CD4-positive, alpha-beta memory T cell (primary cell): ENCODE data around the gene CREG1. TPM values are rescaled to one million over a fixed set of nuclear protein-coding genes. Genes with fewer than 3 reads are reported as not detected.

ENCODE experiments used
- CTCF ChIA-PET: fragments of 350-600 bp; sonication (Branson Sonifier 250); formaldehyde crosslinking; loops from one replicate; lab custom pipeline; 2021; ENCODE audit warnings: inconsistent platforms; ENCODE audit not compliant: partially characterized antibody; lab: Charles Lee
- POLR2A ChIA-PET: fragments of 350-600 bp; sonication (Branson Sonifier 250); formaldehyde crosslinking; loops from one replicate; lab custom pipeline; 2021; ENCODE audit not compliant: partially characterized antibody; lab: Charles Lee
- DNase-seq, 5 donors: peaks; one replicate each; pipeline versions ENCODE4 v3.0.0 to v3.0.0-alpha.2; 2020 to 2022; ENCODE audit warnings: mixed read lengths in 1 of 5
- H3K27ac ChIP-seq: one replicate; pipeline ENCODE4 v1.7.0; 2013; ENCODE audit warnings: low read depth, low read length
- H3K27me3 ChIP-seq: 2 replicates; pipeline ENCODE4 v1.7.0; 2013; ENCODE audit warnings: mild to moderate bottlenecking, low read length, moderate library complexity; ENCODE audit not compliant: insufficient read depth
- H3K36me3 ChIP-seq: 2 replicates; pipeline ENCODE4 v1.7.0; 2013; ENCODE audit warnings: mild to moderate bottlenecking, low read length, moderate library complexity; ENCODE audit not compliant: insufficient read depth
- H3K4me1 ChIP-seq: 2 replicates; pipeline ENCODE4 v1.7.0; 2013; ENCODE audit warnings: mild to moderate bottlenecking, low read length, moderate library complexity; ENCODE audit not compliant: insufficient read depth
- H3K4me3 ChIP-seq, 2 donors: one replicate each; pipeline ENCODE4 v1.7.0; 2013; ENCODE audit warnings: low read length in 2 of 2, mild to moderate bottlenecking in 1 of 2
- H3K9me3 ChIP-seq, 2 donors: one replicate each; pipeline ENCODE4 v1.7.0; 2013; ENCODE audit warnings: low read length in 2 of 2, control low read depth in 1 of 2; ENCODE audit not compliant: control insufficient read depth in 1 of 2
- H3K27ac Mint-ChIP-seq, 7 donors: one replicate each; pipeline ENCODE4 v1.8.0; 2020 to 2021; ENCODE audit warnings: mixed read lengths in 7 of 7, mild to moderate bottlenecking in 6 of 7, inconsistent platforms in 3 of 7, moderate library complexity in 3 of 7
- H3K27me3 Mint-ChIP-seq, 2 donors: one replicate each; pipeline ENCODE4 v1.8.0; 2020 to 2021; ENCODE audit warnings: mixed read lengths in 2 of 2
- H3K36me3 Mint-ChIP-seq, 2 donors: one replicate each; pipeline ENCODE4 v1.8.0; 2020 to 2021; ENCODE audit warnings: mixed read lengths in 2 of 2, inconsistent platforms in 1 of 2, mild to moderate bottlenecking in 1 of 2
- H3K4me1 Mint-ChIP-seq, 4 donors: one replicate each; pipeline ENCODE4 v1.8.0; 2020 to 2021; ENCODE audit warnings: mixed read lengths in 4 of 4, mild to moderate bottlenecking in 1 of 4
- H3K4me3 Mint-ChIP-seq, 8 donors: one replicate each; pipeline ENCODE4 v1.8.0; 2020 to 2021; ENCODE audit warnings: mixed read lengths in 8 of 8, mild to moderate bottlenecking in 7 of 8, moderate library complexity in 6 of 8, inconsistent platforms in 3 of 8
- H3K9me3 Mint-ChIP-seq, 8 donors: one replicate each; pipeline ENCODE4 v1.8.0; 2020 to 2021; ENCODE audit warnings: mixed read lengths in 8 of 8, mild to moderate bottlenecking in 5 of 8, inconsistent platforms in 3 of 8, moderate library complexity in 1 of 8
- intact Hi-C: fragments of 100-400 bp; cut with micrococcal nuclease; formaldehyde crosslinking; loops from one replicate; pipeline ENCODE4 v1.15.1; 2023
- polyA plus RNA-seq, 2 donors: library from polyadenylated mRNA; unstranded; fragments of 300-500 nt; fragmentation: Illumina TruSeq; gene quantifications; one replicate each; pipeline ENCODE4 v1.2.3, GENCODE V29; 2021
- total RNA-seq, 2 experiments: library from RNA; stranded (reverse); gene quantifications; one replicate each; pipeline ENCODE4 v1.2.3, GENCODE V29; 2021

CREG1 gene
- total and polyA plus RNA-seq, 4 experiments from 2014 or later, result 19.4 to 27.7 (median 21.3) TPM

- ChIA-PET CTCF (interaction anchor here (1.0 to 10.0 kb wide), 5 partner anchors 9 to 307 kb away, joined by 3 to 146 read pairs (median 5); partner anchors contain the start of gene CD247), POLR2A (interaction anchor here (1.2 to 1.6 kb wide), 3 partner anchors 10 to 54 kb away, joined by 3 to 4 read pairs (median 4); no protein-coding TSS in a partner anchor)
- no peaks in the 10 kb centered on the region for H3K27me3 Mint-ChIP-seq
- peaks cover 0 to 2% (median 0%) of the 10 kb centered on the region in 4 donors for H3K4me1 Mint-ChIP-seq
- no peak for DNase-seq
- Histone ChIP-seq H3K27ac (no peak overlapping the region), H3K27me3 (no peaks in the 10 kb centered on the region), H3K4me1 (no peaks in the 10 kb centered on the region), H3K4me3 (no peak overlapping the region), H3K36me3 (no peaks in the 10 kb centered on the region), H3K9me3 (no peaks in the 10 kb centered on the region)
- H3K9me3 Mint-ChIP-seq, result no peaks in the 10 kb centered on the region
- no peak overlapping the region for H3K4me3 Mint-ChIP-seq
- intact Hi-C loops, result no loop called here
- no peaks in the 10 kb centered on the region for H3K36me3 Mint-ChIP-seq
- peak overlapping the region in 1 of 7 donors; percentile 81 for H3K27ac Mint-ChIP-seq
Observed at GRCh38 chr1:167526667-167527383, 26.7 kb downstream of the CREG1 start.

- CTCF ChIA-PET, result interaction anchor here (0.6 to 9.5 kb wide), 5 partner anchors 8 to 625 kb away, joined by 3 to 61 read pairs (median 6); no protein-coding TSS in a partner anchor
- no peaks in the 10 kb centered on the region for H3K36me3 Mint-ChIP-seq
- intact Hi-C loops, result no loop called here
- no peak overlapping the region for H3K27ac Mint-ChIP-seq
- H3K9me3 Mint-ChIP-seq, result no peaks in the 10 kb centered on the region
- no peak for DNase-seq
- Histone ChIP-seq H3K36me3 (no peaks in the 10 kb centered on the region), H3K4me3 (no peak overlapping the region), H3K27me3 (no peaks in the 10 kb centered on the region), H3K9me3 (no peaks in the 10 kb centered on the region), H3K27ac (no peak overlapping the region), H3K4me1 (peaks cover 1% of the 10 kb centered on the region)
- H3K4me3 Mint-ChIP-seq, result no peak overlapping the region
- H3K27me3 Mint-ChIP-seq, result no peaks in the 10 kb centered on the region
- peaks cover 3 to 8% (median 7%) of the 10 kb centered on the region in 4 donors for H3K4me1 Mint-ChIP-seq
- POLR2A ChIA-PET, result interaction anchor here (0.6 to 1.1 kb wide), 2 partner anchors 9 to 16 kb away, joined by 4 to 5 read pairs; no protein-coding TSS in a partner anchor
Observed at GRCh38 chr1:167524651-167525050, 28.9 kb downstream of the CREG1 start.

- Mint-ChIP-seq H3K4me1 (peaks cover 7 to 25% (median 14%) of the 10 kb centered on the region in 4 donors), H3K36me3 (peaks cover 8 to 15% of the 10 kb centered on the region in 2 donors), H3K4me3 (no peak overlapping the region), H3K9me3 (no peaks in the 10 kb centered on the region), H3K27ac (no peak overlapping the region), H3K27me3 (no peaks in the 10 kb centered on the region)
- Histone ChIP-seq H3K27ac (no peak overlapping the region), H3K36me3 (no peaks in the 10 kb centered on the region), H3K4me1 (peaks cover 13% of the 10 kb centered on the region), H3K4me3 (no peak overlapping the region), H3K27me3 (no peaks in the 10 kb centered on the region), H3K9me3 (no peaks in the 10 kb centered on the region)
- ChIA-PET CTCF (interaction anchor here (8.3 kb wide), 1 partner anchor 9 kb away, joined by 146 read pairs; no protein-coding TSS in a partner anchor), POLR2A (interaction anchor here (1.0 kb wide), 1 partner anchor 12 kb away, joined by 3 read pairs; no protein-coding TSS in a partner anchor)
- intact Hi-C loops, result no loop called here
- DNase-seq, result no peak
Observed at GRCh38 chr1:167522246-167522645, 31.3 kb downstream of the CREG1 start.

GRCh38 chr1:167520711-167521206 is 32.8 kb downstream of the CREG1 start:
- ChIA-PET POLR2A (interaction anchor here (1.0 to 7.2 kb wide), 5 partner anchors 11 to 73 kb away, joined by 3 to 236 read pairs (median 55); no protein-coding TSS in a partner anchor), CTCF (interaction anchor here (1.0 to 8.3 kb wide), 4 partner anchors 11 to 73 kb away, joined by 3 to 146 read pairs (median 27); no protein-coding TSS in a partner anchor)
- Histone ChIP-seq H3K36me3 (no peaks in the 10 kb centered on the region), H3K27ac (no peak overlapping the region), H3K27me3 (no peaks in the 10 kb centered on the region), H3K4me3 (no peak overlapping the region), H3K9me3 (no peaks in the 10 kb centered on the region), H3K4me1 (peaks cover 20% of the 10 kb centered on the region)
- Mint-ChIP-seq H3K27ac (peak overlapping the region in 1 of 7 donors; percentile 63), H3K36me3 (peaks cover 21 to 29% of the 10 kb centered on the region in 2 donors), H3K9me3 (no peaks in the 10 kb centered on the region), H3K4me3 (no peak overlapping the region), H3K27me3 (no peaks in the 10 kb centered on the region), H3K4me1 (peaks cover 10 to 40% (median 19%) of the 10 kb centered on the region in 4 donors)
- no peak for DNase-seq
- intact Hi-C loops, result no loop called here

- POLR2A ChIA-PET, result interaction anchor here (0.7 to 7.2 kb wide), 26 partner anchors 8 to 427 kb away, joined by 3 to 236 read pairs (median 8); partner anchors contain the start of genes CREG1, DCAF6, MPC2 and POU2F1
- Mint-ChIP-seq H3K4me1 (peaks cover 20 to 64% (median 35%) of the 10 kb centered on the region in 4 donors), H3K27me3 (no peaks in the 10 kb centered on the region), H3K9me3 (no peaks in the 10 kb centered on the region), H3K36me3 (peaks cover 28 to 49% of the 10 kb centered on the region in 2 donors), H3K4me3 (peak within 1 kb of the TSS; percentile 95 to 100 (median 99)), H3K27ac (peak within 1 kb of the TSS; percentile 97 to 100 (median 99))
- intact Hi-C loops, result loop anchor here (1.0 to 5.0 kb wide), 7 partner anchors 10 to 116 kb away; partner anchors contain the start of gene CREG1
- H3K27me3 ChIP-seq, result no peaks in the 10 kb centered on the region
- no peaks in the 10 kb centered on the region for H3K9me3 ChIP-seq
- peaks cover 44% of the 10 kb centered on the region for H3K4me1 ChIP-seq
- H3K27ac ChIP-seq, result peak within 1 kb of the TSS; percentile 94
- H3K36me3 ChIP-seq, result no peaks in the 10 kb centered on the region
- DNase-seq, result peak; percentile 79 to 88 (median 82)
- CTCF ChIA-PET, result interaction anchor here (0.7 to 8.3 kb wide), 30 partner anchors 10 to 451 kb away, joined by 3 to 146 read pairs (median 8); partner anchors contain the start of genes CREG1 and POU2F1
- peak within 1 kb of the TSS; percentile 82 to 83 for H3K4me3 ChIP-seq
Observed at GRCh38 chr1:167518331-167518700, 35.2 kb downstream of the CREG1 start, which contains the start of gene CD247. Gene CD247, minus strand, starts transcription at chr1:167518529. Its CDS starts 64 bp downstream, at chr1:167518465.

- DNase-seq, result peak; percentile 71 to 94 (median 76)
- no peaks in the 10 kb centered on the region for H3K9me3 Mint-ChIP-seq
- intact Hi-C loops, result loop anchor here (1.0 to 5.0 kb wide), 9 partner anchors 9 to 297 kb away; partner anchors contain the start of genes CREG1 and POU2F1
- H3K27ac Mint-ChIP-seq, result peak overlapping the region; percentile 97 to 100 (median 99)
- ChIA-PET CTCF (interaction anchor here (0.7 to 8.3 kb wide), 33 partner anchors 9 to 451 kb away, joined by 3 to 146 read pairs (median 7); partner anchors contain the start of genes CREG1 and POU2F1), POLR2A (interaction anchor here (0.7 to 7.2 kb wide), 29 partner anchors 8 to 427 kb away, joined by 3 to 236 read pairs (median 9); partner anchors contain the start of genes CREG1, DCAF6, MPC2 and POU2F1)
- Histone ChIP-seq H3K9me3 (no peaks in the 10 kb centered on the region), H3K4me3 (peak overlapping the region; percentile 82 to 83), H3K4me1 (peaks cover 49% of the 10 kb centered on the region), H3K36me3 (no peaks in the 10 kb centered on the region), H3K27me3 (no peaks in the 10 kb centered on the region), H3K27ac (peak overlapping the region; percentile 94)
- peaks cover 30 to 52% of the 10 kb centered on the region in 2 donors for H3K36me3 Mint-ChIP-seq
- no peaks in the 10 kb centered on the region for H3K27me3 Mint-ChIP-seq
- H3K4me3 Mint-ChIP-seq, result peak overlapping the region; percentile 95 to 100 (median 99)
- peaks cover 22 to 70% (median 37%) of the 10 kb centered on the region in 4 donors for H3K4me1 Mint-ChIP-seq
Observed at GRCh38 chr1:167517535-167518330, 35.8 kb downstream of the CREG1 start.
